A549 (cell line): ENCODE measurements around the gene PLA2G4A. TPM values are rescaled to one million over a fixed set of nuclear protein-coding genes. Genes with fewer than 3 reads are reported as not detected.

Experiments used
- ATAC-seq, 2 experiments: fragments of 200-7000 bp in 1 of 2; fragments of >200 bp in 1 of 2; cut with Nextera tagmentation in 1 of 2; cut with Tn5 transposase in 1 of 2; 3 replicates each; pipeline versions ENCODE4 v1.8.0 to v1.9.1; 2018 to 2020; ENCODE audit warnings: mild to moderate bottlenecking in 1 of 2, moderate library complexity in 1 of 2
- CTCF ChIA-PET: fragments of 300-600 bp; sonication (Branson Sonifier 250); formaldehyde crosslinking; extraction: SDS; loops from one replicate; lab custom pipeline; 2021; ENCODE audit warnings: antibody characterized with exemption, inconsistent platforms; lab: Yijun Ruan, JAX
- POLR2A ChIA-PET: fragments of 350-600 bp; formaldehyde crosslinking; extraction: SDS; loops from one replicate; lab custom pipeline; 2021; ENCODE audit warnings: antibody characterized with exemption, inconsistent platforms; lab: Yijun Ruan, JAX
- DNase-seq, 2 experiments: peaks; one replicate each; pipeline versions ENCODE4 v3.0.0 to v3.0.0-alpha.2; 2011 to 2016; ENCODE audit warnings: low read depth in 1 of 2, low spot score in 1 of 2
- FAIRE-seq: peaks from 2 replicates; lab custom pipeline; 2011; peaks lifted over from hg19 to GRCh38; lab: Jason Lieb, UNC
- H3K27ac ChIP-seq, 2 experiments: fragments of >200 bp; sonication (Bioruptor Twin); formaldehyde crosslinking; 3 replicates each; pipeline ENCODE4 v1.5.1; 2016 to 2017
- H3K4me1 ChIP-seq: fragments of >200 bp; sonication (Bioruptor Twin); formaldehyde crosslinking; 3 replicates; pipeline ENCODE4 v1.6.1; 2016
- H3K4me2 ChIP-seq: fragments of >200 bp; sonication (Bioruptor Twin); formaldehyde crosslinking; 3 replicates; pipeline ENCODE4 v1.6.1; 2016
- H3K4me3 ChIP-seq: fragments of >200 bp; sonication (Bioruptor Twin); formaldehyde crosslinking; 3 replicates; pipeline ENCODE4 v1.5.1; 2016
- H3K9me3 ChIP-seq: fragments of >200 bp; sonication (Bioruptor Twin); formaldehyde crosslinking; 3 replicates; pipeline ENCODE4 v1.6.1; 2016
- EHF ChIP-seq: fragments of 250-450 bp; sonication (Bioruptor Pico); IDR thresholded peaks from 2 replicates; pipeline ENCODE4 v1.5.0; 2020; ENCODE audit warnings: mild to moderate bottlenecking
- FOSL2 ChIP-seq, 2 experiments: fragments of 450-650 bp in 1 of 2; fragments of >200 bp in 1 of 2; sonication (Bioruptor Twin) in 1 of 2; formaldehyde crosslinking; IDR thresholded peaks; 2 replicates each; pipeline versions ENCODE4 v1.5.0 to v1.6.1; 2016 to 2020; ENCODE audit warnings: mild to moderate bottlenecking in 1 of 2, moderate library complexity in 1 of 2
- HOXB13 ChIP-seq: fragments of 250-450 bp; sonication (Bioruptor Pico); IDR thresholded peaks from 2 replicates; pipeline ENCODE4 v1.5.0; 2020; ENCODE audit warnings: low read depth, mild to moderate bottlenecking, moderate library complexity
- HOXB5 ChIP-seq: fragments of 250-450 bp; sonication (Bioruptor Pico); IDR thresholded peaks from 2 replicates; pipeline ENCODE4 v1.5.0; 2020; ENCODE audit warnings: mild to moderate bottlenecking, moderate library complexity
- MAFK ChIP-seq: fragments of 450-650 bp; IDR thresholded peaks from 2 replicates; pipeline ENCODE4 v1.6.1; 2014; ENCODE audit not compliant: partially characterized antibody
- MAZ ChIP-seq: fragments of 150-350 bp; IDR thresholded peaks from 2 replicates; pipeline ENCODE4 v1.6.1; 2014; ENCODE audit warnings: antibody characterized with exemption, low read depth, low read length, borderline replicate concordance
- NR3C1 ChIP-seq: fragments of >200 bp; sonication (Bioruptor Twin); formaldehyde crosslinking; IDR thresholded peaks from 3 replicates; pipeline ENCODE4 v1.6.1; 2017
- RCOR1 ChIP-seq: fragments of 150-350 bp; IDR thresholded peaks from 2 replicates; pipeline ENCODE4 v1.6.1; 2014; ENCODE audit warnings: antibody characterized with exemption, low read length, low read depth
- REST ChIP-seq: fragments of 200-600 bp; sonication (generic); IDR thresholded peaks from 2 replicates; pipeline ENCODE4 v1.6.1; 2016; ENCODE audit warnings: antibody characterized with exemption, mild to moderate bottlenecking, moderate library complexity
- ZFP36 ChIP-seq: fragments of 450-650 bp; IDR thresholded peaks from 2 replicates; pipeline ENCODE4 v1.6.1; 2014; ENCODE audit warnings: borderline replicate concordance; ENCODE audit not compliant: partially characterized antibody
- ZSCAN20 ChIP-seq: fragments of 250-450 bp; sonication (Bioruptor Pico); IDR thresholded peaks from 2 replicates; pipeline ENCODE4 v1.8.0; 2022; ENCODE audit warnings: mild to moderate bottlenecking, moderate library complexity
- WGBS: methylation state at CpG from one replicate; pipeline ENCODE4 v1.1.6; 2017; ENCODE audit errors: missing lambda C conversion rate; 5-methylcytosine and 5-hydroxymethylcytosine counted together
- polyA plus RNA-seq, 4 experiments: library from polyadenylated mRNA; depleted of rRNA in 3 of 4; stranded (reverse); fragments of >200 nt; fragmentation: RNase III in 1 of 4; extraction: RNeasy Plus Mini Kit Qiagen cat#74134 plus additional on column Dnase treatment in 1 of 4; gene quantifications; 2 replicates in 3 of 4; 3 replicates in 1 of 4; pipeline ENCODE4 v1.2.3, GENCODE V29; 2011 to 2017
- TF ChIP-seq, protein P1 (sequence below): fragments of 250-450 bp; sonication (Bioruptor Pico); IDR thresholded peaks from 2 replicates; pipeline ENCODE4 v1.5.0; 2020; ENCODE audit warnings: low read depth, mild to moderate bottlenecking, moderate library complexity
- TF ChIP-seq, protein P2 (sequence below): fragments of >200 bp; sonication (Bioruptor Twin); formaldehyde crosslinking; IDR thresholded peaks from 3 replicates; pipeline ENCODE4 v1.6.1; 2016

The PLA2G4A gene
- polyA plus RNA-seq, 2 of the 4 experiments (the other 2 are of a cell fraction), result 26.3 to 80.4 TPM

GRCh38 chr1:187034501-187034900 lies 205.8 kb downstream of the PLA2G4A start:
- POLR2A ChIA-PET, result no interaction called here

GRCh38 chr1:187037973-187038553 lies 209.3 kb downstream of the PLA2G4A start:
- CTCF ChIA-PET, result interaction anchor here (0.6 kb wide), 1 partner anchor 27 kb away, joined by 3 read pairs; no protein-coding TSS in a partner anchor
- H3K4me2 ChIP-seq, result no peak overlapping the region
- ATAC-seq, result no peak
- TF ChIP-seq MAFK, result peak; percentile 51
- TF ChIP-seq HOXB13 (CRISPR knock-in tag), result no peak
- TF ChIP-seq, all 56 proteins: peak for 1
- H3K9me3 ChIP-seq, result no peaks in the 10 kb centered on the region
- POLR2A ChIA-PET, result no interaction called here
- WGBS, result 0% methylated on average over 1 of the region's 1 CpG
- no peak for DNase-seq
- FAIRE-seq, result no peak
- H3K27ac ChIP-seq, result no peak overlapping the region
- H3K4me3 ChIP-seq, result no peak overlapping the region
- no peaks in the 10 kb centered on the region for H3K4me1 ChIP-seq

More at GRCh38 chr1:187034501-187034900, 205.8 kb downstream of the PLA2G4A start:
- no peaks in the 10 kb centered on the region for H3K4me1 ChIP-seq
- no peak overlapping the region for H3K4me2 ChIP-seq
- no peak for DNase-seq
- H3K9me3 ChIP-seq, result no peaks in the 10 kb centered on the region; the same call in 2 of the 3 replicates
- no peak for FAIRE-seq
- ATAC-seq, result no peak
- TF ChIP-seq, protein P1, sequence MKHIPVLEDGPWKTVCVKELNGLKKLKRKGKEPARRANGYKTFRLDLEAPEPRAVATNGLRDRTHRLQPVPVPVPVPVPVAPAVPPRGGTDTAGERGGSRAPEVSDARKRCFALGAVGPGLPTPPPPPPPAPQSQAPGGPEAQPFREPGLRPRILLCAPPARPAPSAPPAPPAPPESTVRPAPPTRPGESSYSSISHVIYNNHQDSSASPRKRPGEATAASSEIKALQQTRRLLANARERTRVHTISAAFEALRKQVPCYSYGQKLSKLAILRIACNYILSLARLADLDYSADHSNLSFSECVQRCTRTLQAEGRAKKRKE (CRISPR knock-in tag), result no peak
- no peak for TF ChIP-seq RCOR1
- no peak for TF ChIP-seq EHF (CRISPR knock-in tag)
- TF ChIP-seq FOSL2 (IDR thresholded peaks at IDR 0.05), result no peak
- no peak for TF ChIP-seq FOSL2 (CRISPR knock-in tag; IDR thresholded peaks at IDR 0.05)
- TF ChIP-seq, protein P2, sequence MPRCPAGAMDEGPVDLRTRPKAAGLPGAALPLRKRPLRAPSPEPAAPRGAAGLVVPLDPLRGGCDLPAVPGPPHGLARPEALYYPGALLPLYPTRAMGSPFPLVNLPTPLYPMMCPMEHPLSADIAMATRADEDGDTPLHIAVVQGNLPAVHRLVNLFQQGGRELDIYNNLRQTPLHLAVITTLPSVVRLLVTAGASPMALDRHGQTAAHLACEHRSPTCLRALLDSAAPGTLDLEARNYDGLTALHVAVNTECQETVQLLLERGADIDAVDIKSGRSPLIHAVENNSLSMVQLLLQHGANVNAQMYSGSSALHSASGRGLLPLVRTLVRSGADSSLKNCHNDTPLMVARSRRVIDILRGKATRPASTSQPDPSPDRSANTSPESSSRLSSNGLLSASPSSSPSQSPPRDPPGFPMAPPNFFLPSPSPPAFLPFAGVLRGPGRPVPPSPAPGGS, result no peak
- TF ChIP-seq NR3C1, result no peak
- TF ChIP-seq ZFP36, result no peak
- no peak for TF ChIP-seq REST
- TF ChIP-seq ZSCAN20 (CRISPR knock-in tag), result no peak
- TF ChIP-seq MAZ, result no peak
- TF ChIP-seq HOXB5 (CRISPR knock-in tag), result no peak
- H3K4me3 ChIP-seq, result no peak overlapping the region
- H3K27ac ChIP-seq, result no peak overlapping the region
- CTCF ChIA-PET, result interaction anchor here (1.3 to 1.4 kb wide), 2 partner anchors 17 to 19 kb away, joined by 3 to 6 read pairs; no protein-coding TSS in a partner anchor

Other genes starting within 250 kb of the PLA2G4A start
- 127 and 140 TPM in 2 replicates for gene PTGS2, start 148.5 kb upstream of the PLA2G4A start, polyA plus RNA-seq (2011; rRNA removed)
- gene PTGS2, start 148.5 kb upstream of the PLA2G4A start, polyA plus RNA-seq (2017; fragmentation: RNase III; extraction: RNeasy Plus Mini Kit Qiagen cat#74134 plus additional on column Dnase treatment), result 6.9 to 12.3 TPM (median 8.2 TPM) in 3 replicates